Dedifferentiated amniotic fluid mesenchymal stem cell (primary cell): ENCODE measurements around the gene TMEM170A.

Experiments
- DNase-seq: peaks from one replicate; pipeline ENCODE4 v3.0.0-alpha.2; 2016; ENCODE audit errors: extremely low spot score

Gene TMEM170A

DNA sequence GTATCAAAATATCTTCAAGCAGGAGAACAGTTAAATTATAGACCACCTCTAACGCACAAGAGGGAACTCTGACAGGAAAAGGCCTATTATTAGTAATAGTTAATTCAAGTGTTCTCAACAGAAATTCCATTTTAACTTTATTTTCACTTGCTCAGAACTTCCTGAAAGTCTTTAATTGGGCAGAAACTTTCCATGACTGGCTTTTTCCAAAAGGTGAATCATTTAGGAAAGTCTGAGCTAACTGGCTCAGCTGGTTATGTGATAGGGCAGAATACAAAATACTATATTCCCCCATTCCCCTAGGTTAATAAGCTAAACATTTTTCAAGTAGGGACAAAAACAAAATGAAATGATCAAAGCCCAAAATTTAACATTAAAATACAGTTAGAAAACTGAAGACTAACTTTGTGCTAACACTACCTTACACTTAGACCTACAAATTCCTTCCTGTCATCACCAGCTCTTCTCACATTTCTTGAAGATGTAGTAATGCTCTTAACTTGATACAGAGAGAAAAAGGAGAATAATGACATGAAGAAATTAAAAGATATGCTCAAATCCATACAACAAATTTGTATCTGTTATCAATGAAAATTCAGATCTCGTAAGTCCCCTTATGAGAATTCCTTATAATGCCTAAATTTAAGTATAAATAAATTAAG is 62.2 kb downstream of the TMEM170A start:
- peak; percentile 47 for DNase-seq

- DNase-seq = no peak
These were observed 62.8 kb downstream of the TMEM170A start for GRCh38 chr16:75401691-75402090.

- no peak for DNase-seq
These were observed 66.2 kb downstream of the TMEM170A start for GRCh38 chr16:75398333-75398732.

DNA sequence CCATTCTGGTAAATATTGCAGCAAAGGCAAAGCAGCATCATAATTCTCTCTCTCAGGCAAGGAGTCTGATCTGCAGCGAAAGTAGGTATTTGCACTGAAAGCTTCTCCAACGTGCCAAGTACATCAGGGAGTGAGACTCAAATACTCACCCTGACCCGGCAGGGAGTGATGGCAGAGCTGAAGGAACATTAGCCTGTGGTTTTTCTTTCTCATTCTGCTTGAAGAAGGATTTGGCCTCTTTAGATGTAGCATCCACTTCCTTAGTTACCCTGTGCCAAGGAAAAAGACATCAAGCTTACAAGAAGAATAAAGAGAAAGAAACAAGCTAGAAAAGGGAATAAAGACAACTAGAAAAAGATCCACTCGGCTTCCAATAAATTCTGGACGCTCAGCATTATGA is 69.5 kb downstream of the TMEM170A start:
- DNase-seq = no peak
